Endometrium (tissue), 2 donors: ENCODE measurements around the gene RPL36AL.
A peak's percentile ranks its signal among the peaks of the same experiment; 100 is the strongest.
"Not testable (repeated sequence)": the region's sequence is repeated elsewhere in the genome, so short reads cannot be mapped to it uniquely, and the experiment has no call there.

Experiments
- FAIRE-seq: peaks from 2 replicates; lab custom pipeline; 2012; peaks lifted over from hg19 to GRCh38; lab: Jason Lieb, UNC
- donor health status: control.
- donor health status: control.

The RPL36AL gene

DNA sequence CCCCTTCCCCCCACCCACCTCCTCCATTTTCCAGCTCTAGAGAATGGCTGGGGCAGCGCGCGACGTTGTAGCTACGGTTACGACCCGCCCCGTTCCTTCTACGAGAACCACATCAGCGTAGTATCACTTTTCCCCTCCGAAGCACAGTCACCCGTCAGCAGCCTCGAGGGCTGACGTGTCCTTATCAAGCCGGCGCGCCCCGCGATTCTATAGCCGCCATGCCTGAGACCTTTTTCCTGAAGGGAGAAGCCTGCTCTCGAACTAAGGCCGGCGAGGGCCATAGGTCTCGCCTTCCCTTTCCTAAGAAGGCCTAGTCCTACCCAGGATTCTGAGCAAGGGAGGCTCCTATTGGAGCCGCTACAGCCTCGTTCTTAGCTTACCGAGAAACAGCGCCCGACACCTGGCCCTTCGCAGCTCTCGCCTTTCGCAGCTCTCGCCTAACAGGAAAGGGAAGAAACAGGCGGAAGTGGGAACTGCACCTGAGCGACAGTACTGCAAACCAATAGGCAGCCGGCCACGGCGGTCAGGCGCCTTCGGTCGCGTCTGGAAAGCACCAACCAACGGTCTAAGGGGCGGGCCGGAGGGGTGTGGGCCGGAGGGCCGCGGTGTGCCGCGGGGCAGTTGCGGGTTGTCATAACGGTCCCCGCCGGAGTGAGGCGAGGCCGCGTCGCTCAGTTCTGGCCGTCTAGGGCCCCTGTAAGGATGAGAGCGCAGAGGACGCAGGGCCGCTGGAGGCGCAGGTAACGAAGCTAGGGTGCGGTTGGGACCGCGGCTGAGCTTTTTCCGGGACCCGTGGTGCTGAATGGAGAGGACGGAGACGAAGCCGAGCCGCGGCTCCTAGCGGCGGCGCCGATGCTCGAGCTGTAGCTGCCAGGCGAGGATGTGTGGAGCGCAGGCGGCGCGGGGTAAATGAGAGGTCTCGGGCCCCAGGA, at the start of gene RPL36AL, which contains the start of gene MGAT2:
Gene RPL36AL, minus strand, starts transcription at position 445 of the 932 bp plus-strand sequence. CDS start 1,522 bp downstream, outside the sequence.
Gene MGAT2, plus strand, starts transcription at position 618 of the 932 bp plus-strand sequence. CDS start 470 bp downstream, outside the sequence.
- FAIRE-seq, result no peak

DNA sequence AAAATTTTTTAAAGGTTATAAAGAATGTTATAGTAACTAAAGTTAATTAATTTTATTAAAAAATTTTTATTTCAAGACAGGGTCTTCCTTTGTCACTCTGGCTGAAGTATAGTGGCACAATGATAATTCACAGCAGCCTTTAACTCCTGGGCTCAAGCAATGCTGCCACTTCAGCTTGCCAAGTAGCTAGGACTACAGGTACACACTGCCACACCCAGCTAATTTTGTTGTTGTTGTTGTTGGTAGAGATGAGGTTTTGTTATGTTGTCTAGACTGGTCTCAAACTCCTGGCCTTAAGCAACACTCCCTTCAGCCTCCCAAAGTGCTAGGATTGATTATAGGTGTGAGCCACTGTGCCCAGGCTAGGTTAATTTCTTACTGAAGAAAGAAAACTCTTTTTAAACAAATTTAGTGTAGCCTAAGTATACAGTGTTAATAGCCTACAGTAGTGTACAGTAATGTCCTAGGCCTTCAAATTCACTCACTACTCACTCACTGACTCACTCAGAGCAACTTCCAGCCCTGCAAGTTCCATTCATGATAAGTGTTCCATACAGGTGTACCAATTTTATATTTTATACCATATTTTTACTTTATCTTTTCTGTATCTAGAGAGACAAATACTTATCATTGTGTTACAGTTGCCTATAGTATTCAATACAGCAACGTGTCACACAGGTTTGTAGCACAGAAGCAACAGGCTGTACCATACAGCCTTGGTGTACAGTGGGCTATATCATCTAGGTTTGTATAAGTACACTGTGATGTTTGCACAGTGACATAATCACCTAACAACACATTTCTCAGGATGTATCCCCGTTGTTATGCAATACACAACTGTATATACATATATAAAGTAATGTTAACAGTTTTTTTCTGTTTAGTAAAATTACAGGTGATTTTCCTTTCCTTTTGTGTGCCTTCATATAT, 39.4 kb upstream of the RPL36AL start:
- no peak for FAIRE-seq

DNA sequence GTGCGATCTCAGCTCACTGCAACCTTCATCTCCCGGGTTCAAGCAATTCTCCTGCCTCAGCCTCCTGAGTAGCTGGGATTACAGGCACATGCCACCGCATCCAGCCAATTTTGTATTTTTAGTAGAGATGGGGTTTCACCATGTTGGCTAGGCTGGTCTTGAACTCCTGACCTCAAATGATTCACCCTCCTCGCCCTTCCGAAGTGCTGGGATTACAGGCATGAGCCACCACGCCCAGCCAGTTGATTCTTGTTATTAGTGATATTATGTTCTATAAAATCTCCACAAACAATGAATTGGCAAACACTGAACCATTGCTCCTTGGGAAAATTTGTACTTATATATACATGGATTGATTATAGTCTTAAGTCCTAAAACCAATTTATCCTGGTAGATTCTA, 37.1 kb upstream of the RPL36AL start:
- FAIRE-seq, result not testable (repeated sequence)

- peak; percentile 76 for FAIRE-seq
Measured at GRCh38 chr14:49654511-49654910, 34.1 kb upstream of the RPL36AL start.

DNA sequence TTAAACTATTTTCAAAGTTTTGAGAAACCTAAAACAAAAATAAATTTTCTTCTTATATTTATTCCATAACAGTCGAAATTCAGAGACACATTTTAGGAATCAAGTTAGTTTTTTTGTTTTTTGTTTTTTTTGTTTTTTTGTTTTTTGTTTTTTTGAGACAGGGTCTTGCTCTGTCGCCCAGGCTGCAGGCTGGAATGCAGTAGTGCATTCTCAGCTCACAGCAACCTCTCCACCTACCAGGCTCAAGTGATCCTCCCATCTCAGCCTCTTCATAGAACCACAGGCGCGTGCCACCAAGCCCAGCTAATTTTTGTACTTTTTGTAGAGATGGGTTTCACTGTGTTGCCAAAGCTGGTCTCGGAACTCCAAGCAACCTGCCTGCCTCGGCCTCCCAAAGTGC, 33.1 kb upstream of the RPL36AL start:
- peak; percentile 8 for FAIRE-seq

DNA sequence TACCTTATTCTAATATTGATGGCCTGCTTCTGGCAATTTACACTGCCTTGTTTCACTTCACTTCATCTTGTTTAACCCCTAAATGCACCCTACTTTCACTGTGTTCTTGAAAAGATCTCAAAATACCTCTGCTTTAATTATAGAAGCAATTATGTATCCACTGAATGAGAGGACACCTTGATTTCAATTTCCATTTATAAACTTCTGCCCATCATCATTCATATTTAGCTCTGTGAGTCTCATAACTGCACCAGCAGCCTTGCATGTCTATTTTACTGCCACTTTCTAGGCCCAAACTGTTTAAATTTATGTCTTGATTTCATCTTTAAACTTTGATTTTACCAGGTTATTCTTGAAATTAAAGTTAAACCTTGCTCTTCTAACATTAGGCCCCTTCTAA, 21.7 kb upstream of the RPL36AL start:
- no peak for FAIRE-seq

GRCh38 chr14:49641697-49642129, 21.3 kb upstream of the RPL36AL start:
- no peak for FAIRE-seq

DNA sequence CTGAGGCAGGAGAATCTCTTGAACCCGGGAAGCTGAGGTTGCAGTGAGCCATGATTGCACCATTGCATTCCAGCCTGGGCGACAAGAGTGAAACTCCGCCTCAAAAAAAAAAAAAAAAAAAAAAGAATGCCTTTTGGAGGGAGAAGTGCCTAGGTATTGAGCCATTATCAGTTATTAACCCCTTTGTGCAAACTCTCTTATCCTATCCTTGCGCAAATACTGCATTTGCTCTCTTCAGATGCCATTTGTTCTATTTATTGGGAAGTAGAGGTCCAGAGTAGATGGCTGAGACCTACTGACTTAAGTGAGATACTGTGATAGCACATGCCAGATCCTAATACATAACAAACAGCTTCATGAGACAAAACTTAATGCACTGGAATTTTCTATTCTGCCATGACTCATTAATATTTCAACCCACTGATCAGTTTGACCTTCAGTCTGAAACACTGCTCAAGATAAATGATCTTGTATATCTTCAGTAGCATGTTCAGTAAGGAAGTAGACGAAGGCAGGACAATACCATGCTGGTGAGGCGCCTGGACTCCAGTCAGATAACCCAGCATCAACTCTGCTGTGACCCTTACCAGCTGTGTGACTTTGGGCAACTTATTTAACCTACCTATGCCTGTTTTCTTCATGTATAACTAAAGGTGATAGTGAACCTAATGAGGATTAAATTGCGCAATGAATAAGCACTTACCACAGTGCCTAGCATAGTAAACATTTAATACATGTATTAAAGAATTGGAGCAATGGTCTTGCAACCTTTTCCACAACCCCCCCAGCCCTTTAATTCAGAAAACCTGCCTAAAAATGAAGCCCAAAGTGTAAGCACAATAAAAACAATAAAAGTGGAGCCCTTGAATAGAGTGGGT, 20.4 kb upstream of the RPL36AL start:
- no peak for FAIRE-seq

DNA sequence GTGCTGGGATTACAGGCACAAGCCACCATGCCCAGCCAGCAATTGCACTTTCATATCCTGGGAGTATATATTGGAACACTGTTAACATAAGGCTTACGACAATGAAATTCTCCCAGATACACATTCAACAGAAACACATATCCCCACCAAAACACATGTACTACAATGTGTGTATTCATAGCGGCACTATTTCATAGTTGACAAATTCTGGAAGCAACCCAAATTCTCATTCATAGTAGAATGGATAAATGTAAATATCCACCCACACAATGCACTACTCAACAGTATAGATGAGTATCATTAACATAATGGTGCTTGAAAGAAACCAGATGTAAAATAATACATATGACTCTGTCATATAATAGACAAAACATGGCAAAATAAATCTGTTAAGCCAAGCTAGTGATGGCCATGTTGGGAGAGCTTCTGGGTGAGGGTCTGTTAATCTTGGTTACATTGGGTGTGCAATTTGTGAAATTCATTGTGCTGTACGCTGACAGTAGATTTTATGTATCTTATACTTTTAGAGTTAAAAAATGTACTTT, 17.2 kb upstream of the RPL36AL start:
- FAIRE-seq, result no peak

DNA sequence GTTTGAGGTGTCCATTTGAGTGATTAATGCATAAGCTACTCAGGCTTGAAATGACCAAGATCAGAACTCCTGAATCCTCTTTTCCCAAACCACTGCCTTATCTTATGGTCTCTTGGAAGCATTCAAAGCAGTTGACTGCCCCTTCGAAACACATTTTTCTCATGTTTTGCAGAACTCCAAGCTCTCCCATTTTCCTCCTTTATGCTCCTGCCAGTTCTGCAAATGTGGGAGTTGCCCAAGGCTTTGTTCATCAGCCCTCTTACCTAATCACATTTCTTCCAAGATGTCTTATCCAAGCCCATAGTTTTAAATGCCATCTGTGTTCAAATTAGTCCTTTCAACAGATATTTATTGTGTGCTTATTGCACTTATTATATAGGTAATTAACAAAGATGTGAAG, 16.4 kb upstream of the RPL36AL start:
- no peak for FAIRE-seq

DNA sequence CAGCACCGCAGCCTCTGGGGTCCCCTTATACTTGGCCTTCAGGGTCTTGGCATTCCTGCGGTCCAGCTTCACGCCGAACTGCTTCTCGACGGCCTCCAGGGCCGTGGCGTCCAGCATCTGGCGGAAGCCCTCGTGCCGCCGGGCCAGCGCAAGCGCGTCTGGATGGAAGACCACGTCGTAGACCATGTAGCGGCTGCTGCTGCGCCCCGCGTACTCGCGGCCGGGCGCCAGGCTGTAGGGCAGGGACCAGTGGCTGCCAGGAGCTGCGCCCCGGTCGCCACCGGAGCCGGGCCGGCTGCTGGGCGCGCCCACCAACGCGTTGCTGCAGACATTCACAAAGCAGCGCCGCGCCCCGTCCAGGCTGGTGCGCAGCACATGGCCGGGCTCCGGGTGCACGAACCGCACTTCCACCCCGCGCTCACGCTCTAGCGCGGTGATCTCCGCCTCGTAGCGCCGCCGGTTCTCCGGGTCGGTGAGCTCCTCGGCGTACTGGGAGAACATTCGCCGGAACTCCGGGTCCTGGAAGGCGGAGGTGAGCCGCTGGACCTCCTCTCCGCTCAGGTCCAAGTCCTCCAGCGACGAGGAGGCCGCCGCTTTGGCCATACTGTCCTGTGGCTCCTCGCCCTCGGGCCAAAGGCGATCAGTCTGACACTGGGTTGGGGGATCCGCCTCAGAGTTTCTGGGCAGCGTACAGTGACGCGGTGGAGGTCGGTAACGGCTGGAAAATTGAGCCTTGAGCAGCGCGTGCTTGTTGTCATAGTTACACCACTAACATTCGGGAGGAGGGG, 14.3 kb upstream of the RPL36AL start, which contains the start of gene DNAAF2:
Gene DNAAF2, minus strand, starts transcription at position 698 of the 788 bp plus-strand sequence. Its CDS starts 95 bp downstream, at position 603.
- FAIRE-seq, result no peak

DNA sequence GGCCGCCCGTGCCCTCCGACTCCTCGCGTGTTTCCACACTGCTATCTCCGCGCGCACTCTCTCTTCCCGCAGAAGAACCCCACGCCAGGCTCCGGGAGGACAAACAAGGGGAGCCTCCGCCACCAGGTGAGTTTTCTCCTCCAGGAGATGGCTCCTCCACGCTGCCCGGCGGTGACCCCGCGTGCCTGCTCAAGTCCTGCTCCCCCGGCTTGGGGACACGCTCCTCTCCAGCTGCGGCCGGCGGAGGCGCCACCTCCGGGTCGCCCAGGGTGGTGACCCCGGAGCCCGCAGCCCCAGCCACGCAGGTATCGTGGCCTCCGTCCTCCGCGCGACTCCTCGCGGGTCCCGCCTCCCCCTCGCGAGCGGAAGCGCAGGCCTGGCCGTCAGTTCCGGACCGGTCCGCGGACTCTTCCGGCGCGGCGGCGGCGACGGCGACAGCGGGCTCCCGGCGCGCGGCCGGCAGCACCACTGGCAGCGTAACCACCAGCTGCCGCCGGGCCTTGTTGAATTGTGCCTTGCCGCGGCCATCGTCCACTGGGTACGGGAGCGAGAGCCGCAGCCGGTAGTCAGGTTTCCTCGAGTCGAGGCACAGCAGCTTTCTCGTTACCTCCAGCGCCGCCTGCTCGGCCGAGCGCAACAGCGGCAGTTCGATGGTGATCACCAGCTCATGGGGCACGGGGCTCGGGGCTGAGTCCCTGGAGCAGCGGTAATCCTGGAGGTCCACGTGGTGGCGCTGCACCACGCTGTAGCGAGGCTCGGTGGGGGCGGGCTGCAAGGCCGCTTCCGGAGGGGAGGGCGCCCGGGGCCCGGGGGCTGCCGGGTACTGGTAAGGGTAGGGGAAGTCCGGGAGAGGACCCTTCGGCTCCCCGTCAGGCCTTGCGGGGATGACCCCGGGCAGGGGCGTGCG, 13.5 kb upstream of the RPL36AL start:
- no peak for FAIRE-seq

GRCh38 chr14:49623941-49624839, 3.8 kb upstream of the RPL36AL start:
- no peak for FAIRE-seq

DNA sequence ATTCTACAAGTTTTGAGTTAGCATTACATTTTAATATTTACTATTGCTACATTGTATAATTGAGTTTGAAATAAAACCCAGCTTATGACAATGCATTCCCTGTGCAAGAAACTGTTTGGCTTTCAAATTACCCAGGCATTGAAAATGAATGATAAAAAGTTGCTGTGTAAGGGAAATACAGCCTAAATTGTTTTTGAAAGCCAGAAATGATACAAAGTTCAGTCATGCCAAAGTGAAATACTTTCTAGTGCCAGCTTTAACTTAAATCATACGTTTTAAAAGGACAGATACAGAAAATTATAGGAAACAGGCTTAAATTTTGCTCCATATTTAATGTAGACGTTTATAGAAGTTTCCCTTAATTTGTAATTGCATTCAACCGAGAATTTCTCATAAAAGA, 3.0 kb upstream of the RPL36AL start:
- FAIRE-seq, result no peak

DNA sequence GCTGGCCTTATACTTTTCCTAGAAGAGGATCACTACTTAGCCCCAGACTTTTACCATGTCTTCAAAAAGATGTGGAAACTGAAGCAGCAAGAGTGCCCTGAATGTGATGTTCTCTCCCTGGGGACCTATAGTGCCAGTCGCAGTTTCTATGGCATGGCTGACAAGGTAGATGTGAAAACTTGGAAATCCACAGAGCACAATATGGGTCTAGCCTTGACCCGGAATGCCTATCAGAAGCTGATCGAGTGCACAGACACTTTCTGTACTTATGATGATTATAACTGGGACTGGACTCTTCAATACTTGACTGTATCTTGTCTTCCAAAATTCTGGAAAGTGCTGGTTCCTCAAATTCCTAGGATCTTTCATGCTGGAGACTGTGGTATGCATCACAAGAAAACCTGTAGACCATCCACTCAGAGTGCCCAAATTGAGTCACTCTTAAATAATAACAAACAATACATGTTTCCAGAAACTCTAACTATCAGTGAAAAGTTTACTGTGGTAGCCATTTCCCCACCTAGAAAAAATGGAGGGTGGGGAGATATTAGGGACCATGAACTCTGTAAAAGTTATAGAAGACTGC, 1.7 kb upstream of the RPL36AL start:
- FAIRE-seq, result no peak

DNA sequence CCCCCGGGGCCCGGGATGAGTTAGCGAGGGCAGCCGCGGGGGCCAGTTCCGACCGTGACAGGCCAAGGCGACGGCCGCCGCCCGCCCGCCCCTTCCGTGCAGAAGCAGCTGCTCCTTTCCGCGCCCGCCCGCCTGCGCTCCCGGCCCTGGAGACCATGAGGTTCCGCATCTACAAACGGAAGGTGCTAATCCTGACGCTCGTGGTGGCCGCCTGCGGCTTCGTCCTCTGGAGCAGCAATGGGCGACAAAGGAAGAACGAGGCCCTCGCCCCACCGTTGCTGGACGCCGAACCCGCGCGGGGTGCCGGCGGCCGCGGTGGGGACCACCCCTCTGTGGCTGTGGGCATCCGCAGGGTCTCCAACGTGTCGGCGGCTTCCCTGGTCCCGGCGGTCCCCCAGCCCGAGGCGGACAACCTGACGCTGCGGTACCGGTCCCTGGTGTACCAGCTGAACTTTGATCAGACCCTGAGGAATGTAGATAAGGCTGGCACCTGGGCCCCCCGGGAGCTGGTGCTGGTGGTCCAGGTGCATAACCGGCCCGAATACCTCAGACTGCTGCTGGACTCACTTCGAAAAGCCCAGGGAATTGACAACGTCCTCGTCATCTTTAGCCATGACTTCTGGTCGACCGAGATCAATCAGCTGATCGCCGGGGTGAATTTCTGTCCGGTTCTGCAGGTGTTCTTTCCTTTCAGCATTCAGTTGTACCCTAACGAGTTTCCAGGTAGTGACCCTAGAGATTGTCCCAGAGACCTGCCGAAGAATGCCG, 872 bp upstream of the RPL36AL start:
- no peak for FAIRE-seq

- FAIRE-seq, result no peak
Measured at GRCh38 chr14:49619730-49620129, 696 bp downstream of the RPL36AL start.
